Activated naive CD8-positive, alpha-beta T cell treated with anti-CD3 and anti-CD28 coated beads, Interleukin-2, amount 50 U/mL, for 16 hours (primary cell): ENCODE measurements around the gene HHIP.
"Not testable (repeated sequence)": the region's sequence is repeated elsewhere in the genome, so short reads cannot be mapped to it uniquely, and the experiment has no call there.

ENCODE experiments used
- DNase-seq: peaks from one replicate; pipeline ENCODE4 v3.0.0-alpha.2; 2020; ENCODE audit warnings: low read depth, low spot score

HHIP gene

GRCh38 chr4:144754562-144755410, 108.8 kb downstream of the HHIP start:
- no peak for DNase-seq

GRCh38 chr4:144757969-144758368, 112.0 kb downstream of the HHIP start:
- no peak for DNase-seq

GRCh38 chr4:144768809-144769208, 122.9 kb downstream of the HHIP start:
- not testable (repeated sequence) for DNase-seq

- no peak for DNase-seq
These were observed 132.4 kb downstream of the HHIP start for GRCh38 chr4:144778364-144778763.

GRCh38 chr4:144782345-144782744, 136.4 kb downstream of the HHIP start:
- no peak for DNase-seq

GRCh38 chr4:144785961-144786360, 140.0 kb downstream of the HHIP start:
- DNase-seq, result no peak

GRCh38 chr4:144787365-144788258, 141.7 kb downstream of the HHIP start:
- DNase-seq, result no peak

GRCh38 chr4:144788469-144788868, 142.5 kb downstream of the HHIP start:
- DNase-seq, result no peak

GRCh38 chr4:144791933-144792332, 146.0 kb downstream of the HHIP start:
- DNase-seq, result not testable (repeated sequence)
